ENCODE data around the gene RAPGEF1.

The RAPGEF1 gene

DNA sequence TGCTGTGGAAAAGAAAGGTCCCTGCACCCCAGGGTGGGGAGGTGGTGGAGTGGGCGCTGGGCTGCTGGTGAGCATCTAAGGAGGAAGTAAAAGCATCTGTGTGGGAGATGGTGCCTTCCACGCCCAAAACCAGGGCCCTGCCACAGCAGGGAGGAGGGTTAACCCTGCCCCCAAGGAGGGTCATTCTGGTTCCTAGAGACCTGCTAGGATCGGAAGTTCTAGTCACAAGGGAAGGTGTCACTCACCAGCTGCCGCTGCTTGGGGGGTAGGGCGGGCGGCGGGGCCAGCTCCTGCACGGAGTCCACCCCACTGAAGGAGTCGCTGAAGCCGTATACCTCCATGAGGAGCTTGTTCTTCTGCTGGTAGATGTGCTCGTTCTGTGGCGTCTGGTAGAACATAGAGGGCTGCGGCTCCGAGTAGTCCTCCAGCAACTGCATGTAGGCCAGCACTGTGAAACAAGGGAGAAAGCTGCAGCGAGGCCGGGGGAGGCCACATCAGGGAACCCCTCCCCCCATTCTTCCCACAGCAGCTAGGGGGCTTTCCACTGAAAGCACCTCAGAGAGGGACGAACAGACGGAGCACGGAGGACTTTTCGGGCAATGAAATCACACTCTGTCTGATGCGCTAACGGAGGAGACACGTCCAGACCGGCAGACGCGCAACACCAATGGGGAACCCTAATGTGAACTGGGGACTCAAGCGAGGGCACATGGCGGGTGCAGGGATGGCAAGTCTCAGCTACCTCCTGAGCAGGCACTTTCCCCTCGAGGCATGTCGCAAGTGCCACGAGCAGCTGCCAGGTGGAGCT lies 118.1 kb downstream of the RAPGEF1 start:
- DNase-seq = no peak

DNA sequence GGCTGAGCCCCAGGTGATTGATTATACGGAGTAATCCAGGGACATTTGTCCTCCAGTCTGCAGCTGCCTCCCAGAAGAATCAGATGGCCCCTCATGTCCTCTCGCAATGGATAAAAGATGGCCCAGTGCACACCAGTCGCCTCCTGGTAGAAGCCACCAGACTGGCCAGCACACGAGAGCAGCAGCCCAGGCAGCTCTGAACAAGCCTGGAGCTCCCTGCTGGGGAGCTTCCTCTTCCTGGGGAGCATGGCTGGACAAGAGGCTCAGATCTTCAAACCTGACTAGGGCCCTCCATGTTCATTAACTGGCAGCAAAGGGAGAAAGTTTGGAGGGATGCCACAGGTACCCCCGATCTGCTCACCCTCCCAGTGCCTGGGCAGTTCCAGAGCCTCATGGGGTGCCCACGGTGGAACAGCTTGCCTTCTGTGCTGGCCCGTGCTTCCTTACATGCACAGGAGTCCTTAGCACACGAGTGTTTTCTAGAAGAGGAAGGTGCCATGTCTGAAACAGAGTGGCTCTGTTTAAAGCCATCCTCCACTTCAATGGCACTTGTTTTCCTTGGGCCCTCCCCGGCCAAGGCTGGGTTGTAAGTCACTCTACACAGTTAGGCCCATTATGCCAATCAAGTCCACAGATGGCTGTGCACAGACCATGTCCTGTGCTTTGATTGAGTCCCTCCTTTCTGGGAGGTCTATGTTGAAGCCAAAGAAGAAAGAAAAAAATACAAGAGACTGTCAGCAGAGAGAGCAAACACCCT lies 118.9 kb downstream of the RAPGEF1 start:
- no peak for DNase-seq

DNA sequence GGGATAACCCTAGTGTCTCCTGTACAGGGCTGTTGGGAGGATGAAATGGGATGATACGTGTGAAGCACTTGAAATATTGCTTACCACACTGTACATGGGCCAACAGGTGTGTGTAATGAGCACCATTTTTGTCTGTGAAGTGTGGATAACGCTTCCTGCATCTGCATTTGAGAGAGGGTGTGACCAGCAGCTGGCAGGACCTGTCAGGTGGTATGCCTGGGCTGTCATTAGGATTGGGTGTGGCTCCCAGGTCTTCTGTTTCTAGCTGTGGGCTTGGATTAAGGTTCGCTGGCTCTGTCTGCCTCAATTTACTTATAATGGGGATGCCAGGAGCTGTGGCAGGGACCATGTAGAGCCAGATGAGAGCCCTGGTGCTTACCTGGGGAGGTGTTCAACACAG lies 120.2 kb downstream of the RAPGEF1 start:
- DNase-seq = no peak

DNA sequence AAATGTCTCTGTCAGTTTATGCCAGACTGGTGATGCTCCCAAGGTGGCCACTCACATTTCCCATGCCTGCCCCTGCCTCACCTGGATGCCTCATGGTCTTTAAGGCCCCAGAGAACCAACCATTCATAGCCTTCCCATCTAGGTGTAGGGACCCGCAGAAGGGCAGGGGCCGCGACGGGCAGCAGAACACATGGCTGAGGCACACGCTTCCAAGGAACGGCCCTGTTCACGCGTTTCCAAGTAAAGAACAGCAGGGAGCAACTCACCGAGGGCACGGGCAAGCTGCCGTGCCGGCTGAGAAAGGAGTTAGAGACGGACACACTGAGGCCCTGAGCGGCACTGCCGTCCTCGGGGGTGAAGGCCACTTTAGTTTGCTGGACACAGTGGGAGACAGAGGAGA lies 121.1 kb downstream of the RAPGEF1 start:
- no peak for DNase-seq

DNA sequence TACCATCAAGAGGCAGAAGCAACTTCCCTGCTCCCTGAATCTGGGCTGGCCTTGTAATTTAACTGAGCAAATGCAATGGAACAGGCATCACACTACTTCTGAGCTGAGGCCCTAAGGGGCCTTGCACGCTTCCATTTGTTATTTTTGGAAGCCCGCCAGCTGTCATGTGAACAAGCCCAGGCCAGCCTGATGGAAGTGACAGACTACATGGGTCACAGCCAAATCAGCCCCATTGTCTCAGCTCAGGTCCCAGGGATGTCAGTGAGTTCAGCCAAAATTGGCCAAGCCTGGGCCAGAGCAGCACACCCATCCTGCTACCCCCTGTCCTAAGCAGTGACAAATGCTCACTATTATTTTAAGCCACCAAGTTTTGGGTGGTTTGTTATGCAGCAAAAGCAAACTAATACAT lies 121.8 kb downstream of the RAPGEF1 start:
- DNase-seq = no peak

DNA sequence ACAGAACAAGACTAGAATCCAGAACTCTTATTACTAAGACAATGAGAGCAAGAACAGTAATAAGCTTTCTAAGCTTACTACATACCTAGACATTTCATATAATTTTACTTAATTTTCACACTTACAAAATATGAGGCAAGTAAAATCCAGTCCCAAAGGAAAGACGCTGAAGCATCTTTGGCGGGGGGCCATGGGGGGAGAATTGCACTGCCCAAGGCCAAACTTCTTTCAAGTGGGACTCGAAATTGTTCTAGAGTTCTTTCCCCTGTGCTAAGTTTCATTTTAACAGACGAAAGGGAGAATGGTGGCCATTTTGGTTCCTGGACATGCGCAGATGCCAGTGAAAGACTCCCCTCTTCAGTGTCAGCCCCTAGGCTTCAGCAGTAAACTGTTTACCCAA lies 122.3 kb downstream of the RAPGEF1 start:
- DNase-seq = no peak

DNA sequence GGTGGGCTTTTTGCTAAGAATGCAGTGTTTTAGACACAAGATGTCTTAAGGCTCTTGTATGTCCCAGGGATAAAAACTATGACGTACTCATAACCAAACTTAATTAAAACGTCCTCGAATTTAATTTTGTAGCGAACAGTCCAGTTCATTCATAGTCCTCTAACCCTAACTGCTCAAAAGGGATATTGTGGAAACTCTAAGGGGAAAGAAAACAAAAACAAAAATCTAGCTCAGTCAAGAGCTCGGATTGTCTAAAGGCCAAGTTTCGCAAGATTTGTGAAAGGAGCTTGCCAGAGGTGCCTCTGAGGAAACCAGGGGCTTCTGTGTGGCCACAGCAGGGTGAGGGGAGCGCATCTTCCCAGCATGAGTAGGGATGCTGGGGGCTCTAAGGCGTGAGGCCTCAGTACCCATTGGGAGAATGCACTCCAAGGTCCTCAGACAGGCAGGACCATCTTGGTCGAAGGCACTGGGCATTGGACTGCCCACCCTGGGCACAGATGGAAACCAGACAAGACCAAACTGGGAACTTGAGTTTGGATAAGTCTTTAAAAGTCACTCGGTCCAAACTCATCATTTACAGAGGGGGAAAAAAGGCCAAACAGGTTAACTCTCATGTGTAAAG lies 122.8 kb downstream of the RAPGEF1 start:
- no peak for DNase-seq

DNA sequence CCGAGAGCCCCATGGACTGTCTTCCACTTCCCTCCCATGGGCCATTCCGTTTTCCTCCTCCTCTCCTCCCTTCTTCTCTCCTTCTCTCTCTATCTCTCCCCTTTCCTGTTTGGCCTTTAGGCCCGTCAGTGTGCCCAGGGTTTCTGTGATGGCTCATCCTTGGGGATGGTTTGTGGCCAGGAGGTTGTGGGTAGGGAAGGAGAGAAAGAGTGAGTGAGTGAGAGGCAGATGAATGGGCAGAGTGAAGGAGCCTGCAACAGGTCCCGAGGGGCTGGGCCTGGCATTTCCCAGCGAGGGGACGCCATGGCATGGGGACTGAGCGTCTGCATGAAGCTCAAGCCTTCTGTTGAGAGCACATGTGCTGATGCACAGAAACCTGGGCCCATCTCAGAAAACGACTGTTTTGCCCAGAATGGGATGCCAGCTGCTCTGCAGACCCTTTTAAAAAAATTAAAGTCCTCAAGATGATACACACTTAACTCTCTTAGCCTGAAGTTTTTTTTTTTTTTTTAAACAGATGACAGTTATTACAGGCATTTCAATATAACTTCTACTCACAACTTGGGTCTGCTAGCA lies 125.4 kb downstream of the RAPGEF1 start:
- DNase-seq = no peak

DNA sequence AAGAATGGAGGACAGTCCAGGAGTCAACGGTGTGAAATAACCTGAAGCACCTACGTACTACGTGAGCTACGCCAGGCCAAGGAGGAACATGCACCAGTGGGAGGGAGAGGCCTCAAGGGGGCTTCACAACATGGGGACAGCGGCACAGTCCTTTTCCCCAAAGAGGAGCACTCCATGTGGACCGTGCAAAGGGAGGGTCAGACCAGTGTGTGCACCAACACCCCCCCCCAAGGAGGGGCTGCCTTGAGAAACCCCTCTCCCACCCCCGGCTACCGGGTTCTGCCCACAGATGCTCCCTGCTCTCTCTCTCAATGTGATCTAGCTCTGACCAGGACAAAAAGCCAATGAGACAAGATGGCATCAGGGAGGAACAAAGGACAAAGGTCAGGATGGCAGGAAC lies 126.0 kb downstream of the RAPGEF1 start:
- no peak for DNase-seq

DNA sequence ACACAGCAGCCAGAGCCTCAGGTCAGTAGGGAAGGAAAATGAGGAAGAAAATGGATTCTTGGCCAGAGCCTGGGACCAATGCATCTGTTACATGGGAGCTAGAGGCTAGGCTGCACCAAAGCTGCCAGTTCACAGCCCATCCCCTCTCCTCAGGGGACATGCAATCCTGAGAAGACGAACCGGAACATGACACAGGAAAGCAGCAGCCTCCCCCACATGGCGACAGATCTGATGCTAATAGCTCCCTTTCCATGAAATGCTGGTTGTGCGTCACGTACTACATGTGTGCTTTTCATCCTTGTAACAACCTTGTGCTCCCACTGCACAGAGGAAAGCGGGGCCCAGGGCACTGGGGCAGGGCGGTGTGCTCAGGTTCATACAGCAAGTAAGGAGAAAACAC lies 127.0 kb downstream of the RAPGEF1 start:
- no peak for DNase-seq

DNA sequence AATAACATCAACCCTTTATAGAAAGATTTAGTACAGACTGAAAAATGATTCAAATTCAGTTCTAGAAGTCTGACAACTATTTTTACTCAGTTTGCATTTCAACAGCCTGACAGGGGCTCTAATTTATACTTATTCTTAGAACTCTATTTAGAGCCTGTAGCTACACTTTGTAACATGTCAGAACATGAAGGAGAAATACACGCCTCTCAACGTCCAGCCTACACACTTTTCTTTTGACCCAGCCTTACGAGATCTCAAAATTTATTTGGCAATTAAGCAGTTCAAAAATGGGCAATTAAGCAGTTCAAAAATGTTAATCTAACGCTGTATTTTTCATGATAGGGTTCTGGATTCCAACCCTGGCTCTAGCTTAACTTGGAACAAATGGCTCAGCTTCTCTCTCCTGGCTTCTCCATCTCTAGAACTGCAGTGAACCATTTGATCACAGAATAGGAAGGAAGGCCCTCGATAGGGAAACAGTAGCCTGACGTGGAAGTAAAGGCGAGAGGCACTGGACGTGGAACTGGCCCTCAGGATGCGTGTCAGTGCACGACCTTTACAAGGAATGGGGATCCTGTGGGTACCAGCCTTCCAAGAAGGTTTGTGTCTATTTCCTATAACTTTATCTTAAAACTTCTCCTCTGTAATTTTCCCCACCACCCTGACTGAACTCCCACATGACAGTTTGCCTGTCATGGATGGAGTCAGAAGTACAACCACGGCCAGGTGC lies 128.1 kb downstream of the RAPGEF1 start:
- no peak for DNase-seq

DNA sequence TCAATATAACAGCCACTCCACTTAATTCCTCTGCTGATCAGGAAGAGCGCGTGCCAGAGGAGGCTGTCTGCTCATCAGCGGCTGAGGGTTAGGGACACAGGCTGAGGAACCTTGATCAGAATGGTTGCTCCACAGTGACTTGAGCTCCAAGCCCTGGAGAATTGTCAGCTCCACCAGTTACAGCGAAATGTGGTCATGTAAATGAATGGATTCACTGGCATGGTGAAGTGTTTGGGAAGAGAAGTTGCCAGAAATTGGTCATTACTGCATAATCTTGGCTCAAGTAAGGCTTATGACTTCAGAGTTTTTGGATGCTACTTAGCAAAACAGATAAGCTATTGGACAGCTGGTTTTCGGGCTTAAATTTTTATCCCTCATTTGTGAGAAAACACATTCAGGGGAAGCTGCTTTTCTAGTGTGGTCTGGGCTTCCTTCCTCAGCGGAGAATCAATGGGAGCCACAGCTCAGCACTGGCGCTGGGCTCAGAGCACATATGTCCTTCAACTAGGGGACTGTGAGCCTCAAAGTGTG lies 129.6 kb downstream of the RAPGEF1 start:
- no peak for DNase-seq

DNA sequence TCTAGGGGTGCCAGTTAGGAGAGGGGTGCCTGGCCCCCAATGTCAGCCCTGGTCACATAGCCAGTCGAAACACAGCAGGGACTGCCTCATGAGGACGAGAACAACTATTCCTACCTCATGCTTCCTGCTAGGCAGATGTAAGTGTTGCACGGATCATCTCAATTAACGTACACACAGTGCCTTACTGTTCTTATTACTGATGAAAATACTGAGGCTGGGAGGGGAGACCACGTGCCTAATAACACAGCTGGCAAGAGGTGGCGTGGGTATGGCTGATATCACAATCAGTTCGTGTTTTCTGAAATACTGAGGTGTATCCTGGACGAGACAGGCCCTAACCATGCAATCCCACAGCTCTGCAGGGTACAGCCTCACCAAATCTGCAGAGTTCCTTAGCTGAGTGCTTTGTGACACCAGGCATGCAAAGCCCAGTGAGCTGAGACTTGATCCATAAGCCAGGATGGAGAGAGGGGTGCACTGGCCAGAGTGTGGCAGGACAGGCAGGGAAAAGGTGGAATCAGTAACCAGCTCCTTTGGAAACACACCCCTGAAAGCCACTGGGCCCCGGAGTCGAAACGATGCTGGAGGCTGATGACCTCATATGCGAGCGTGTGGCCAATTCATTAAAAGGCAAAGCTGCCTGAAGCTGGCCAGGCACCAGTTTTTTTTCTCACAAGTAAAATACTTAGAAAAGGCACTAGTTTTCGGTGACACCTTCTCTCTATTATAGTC lies 130.6 kb downstream of the RAPGEF1 start:
- no peak for DNase-seq

DNA sequence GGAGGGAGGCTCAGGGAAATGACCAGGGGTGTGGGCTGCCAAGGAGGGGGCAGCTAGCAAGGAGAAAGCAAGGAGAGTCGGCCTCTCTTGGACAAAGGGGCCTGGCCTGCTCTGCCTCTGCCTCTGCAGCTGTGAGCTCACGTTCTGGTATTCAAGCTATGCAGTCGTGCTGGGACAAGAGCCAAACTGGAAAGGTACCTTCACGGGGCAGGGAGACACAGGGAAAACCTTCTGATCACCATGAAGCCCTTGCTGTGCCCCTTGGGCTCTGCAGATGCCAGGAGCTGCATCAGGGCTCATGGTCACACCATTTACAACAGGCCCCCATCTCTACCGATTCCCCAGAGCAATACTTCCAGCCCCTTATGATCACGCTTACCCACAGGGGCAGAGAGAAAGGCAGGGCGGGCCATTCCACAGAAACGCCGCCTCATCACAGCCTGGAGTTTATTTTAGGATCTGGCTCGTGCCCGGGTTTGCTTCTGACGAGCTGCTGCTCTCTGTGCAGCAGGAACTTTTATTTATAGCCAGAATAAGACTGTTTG lies 131.3 kb downstream of the RAPGEF1 start:
- no peak for DNase-seq

DNA sequence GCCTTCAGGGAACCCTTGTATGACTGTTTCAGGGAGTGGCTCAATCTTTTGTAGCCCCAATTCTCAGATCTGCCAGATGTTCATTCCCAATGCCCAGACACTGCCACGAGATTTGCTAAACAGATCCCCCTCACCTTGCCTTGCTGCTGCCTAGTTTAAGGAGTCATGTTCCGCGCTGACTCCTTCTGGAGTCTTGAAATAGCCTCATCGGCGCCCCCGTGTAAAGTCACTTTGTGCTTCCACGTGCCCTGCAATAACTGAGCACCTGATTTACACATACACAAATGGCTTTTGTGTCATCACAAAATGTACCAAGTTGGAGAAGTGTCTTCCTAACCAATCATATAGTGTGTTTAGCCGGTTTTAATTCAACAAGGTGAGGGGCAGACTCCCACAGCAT lies 132.3 kb downstream of the RAPGEF1 start:
- DNase-seq = no peak

DNA sequence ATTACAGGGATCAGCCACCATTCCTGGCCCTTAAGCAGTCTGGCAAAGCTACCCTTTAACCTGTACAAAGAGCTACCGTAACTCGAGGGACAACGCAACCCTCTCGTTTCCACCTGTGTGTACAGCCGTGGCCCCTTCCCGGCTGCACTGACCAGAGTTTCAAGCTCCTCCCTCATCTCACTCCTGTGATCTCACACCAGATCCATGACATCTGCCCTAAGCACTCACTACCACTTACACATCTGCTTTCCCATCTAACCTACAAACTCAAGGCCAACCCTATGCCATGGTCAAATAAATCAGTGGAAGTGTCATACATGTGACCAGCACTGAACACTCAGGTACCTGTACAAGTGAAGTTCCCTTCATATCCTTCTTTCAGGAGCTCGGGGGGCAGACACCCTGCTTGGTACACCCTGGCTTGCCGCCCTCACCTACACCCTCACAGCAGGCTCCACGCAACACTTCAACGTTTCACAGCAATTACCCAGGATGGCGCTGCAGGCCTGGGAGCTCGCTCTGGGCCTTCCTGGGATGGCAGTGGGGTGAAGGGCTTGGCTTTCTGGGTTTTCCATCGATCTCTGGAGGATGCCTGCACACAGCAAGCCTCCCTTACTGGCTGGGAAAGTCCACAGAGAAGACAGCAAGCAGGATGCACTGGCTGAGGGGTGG lies 132.8 kb downstream of the RAPGEF1 start:
- no peak for DNase-seq

DNA sequence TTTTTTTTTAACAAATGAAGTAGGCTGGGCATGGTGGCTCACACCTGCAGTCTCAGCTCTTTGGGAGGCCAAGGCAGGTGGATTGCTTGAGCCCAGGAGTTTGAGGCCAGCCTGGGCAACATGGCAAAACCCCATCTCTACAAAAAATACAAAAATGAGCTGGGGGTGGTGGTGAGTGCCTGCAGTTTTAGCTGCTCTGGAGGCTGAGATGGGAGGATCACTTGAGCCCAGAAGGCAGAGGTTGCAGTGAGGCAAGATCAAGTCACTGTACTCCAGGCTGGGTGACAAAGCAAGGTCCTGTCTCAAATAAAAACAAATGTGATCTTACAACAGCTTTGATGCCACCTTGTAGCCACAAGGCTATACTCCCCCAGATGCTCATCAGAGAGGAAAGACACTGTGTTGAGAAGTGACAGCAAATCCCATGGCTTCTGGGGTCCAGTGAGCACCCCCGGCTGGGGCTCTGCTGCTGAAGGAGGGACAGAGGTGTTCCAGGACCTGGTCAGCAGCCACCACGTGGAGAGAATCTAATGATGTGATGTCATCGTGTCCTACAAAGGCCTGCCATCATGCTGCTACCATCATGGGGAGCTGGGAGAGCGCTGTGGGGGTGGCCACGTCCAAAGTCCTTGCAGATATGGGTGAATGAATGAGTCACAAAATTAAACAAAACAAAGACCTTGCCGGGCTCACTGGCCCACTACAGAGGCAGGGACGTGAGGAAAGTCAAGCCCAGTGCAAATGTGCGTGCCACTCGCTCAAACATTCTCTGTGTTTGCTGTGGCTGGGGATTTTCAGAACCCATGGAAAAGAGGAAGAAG lies 133.9 kb downstream of the RAPGEF1 start:
- no peak for DNase-seq

DNA sequence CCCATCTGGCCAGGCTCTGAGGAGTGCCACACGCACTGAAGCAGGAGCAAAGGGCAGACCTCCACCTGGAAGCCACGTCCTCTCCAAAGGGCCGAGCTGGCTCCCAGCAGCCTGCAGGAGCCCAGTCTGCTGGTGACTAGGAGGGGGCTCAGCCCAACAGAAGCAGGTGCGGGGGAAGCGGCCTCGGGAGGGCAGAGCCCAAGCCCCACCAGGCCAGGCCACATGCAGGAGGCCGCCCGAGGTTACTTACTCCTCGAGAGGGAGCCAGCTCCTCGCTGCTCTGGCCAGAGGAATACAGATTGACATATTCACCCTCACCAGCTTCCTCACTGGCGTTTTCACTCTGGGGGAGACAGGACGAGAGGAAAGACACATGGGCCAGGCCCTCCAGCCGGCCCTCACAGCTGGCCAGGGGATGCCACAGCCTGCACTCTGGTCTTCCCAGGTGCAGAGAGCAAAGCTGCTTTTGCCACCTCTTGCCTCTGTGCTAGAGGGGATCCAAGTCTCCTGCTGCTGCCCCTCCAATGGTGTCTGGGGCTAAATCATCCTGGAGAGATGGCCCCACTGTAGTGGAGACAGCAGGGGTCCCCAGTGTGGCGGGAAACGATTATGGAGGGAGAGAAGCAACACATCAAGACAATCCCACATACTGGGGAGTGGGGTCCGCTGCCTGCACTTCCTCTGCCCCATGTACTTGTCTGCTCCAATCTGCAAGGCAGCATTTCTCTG lies 136.0 kb downstream of the RAPGEF1 start:
- DNase-seq = no peak

DNA sequence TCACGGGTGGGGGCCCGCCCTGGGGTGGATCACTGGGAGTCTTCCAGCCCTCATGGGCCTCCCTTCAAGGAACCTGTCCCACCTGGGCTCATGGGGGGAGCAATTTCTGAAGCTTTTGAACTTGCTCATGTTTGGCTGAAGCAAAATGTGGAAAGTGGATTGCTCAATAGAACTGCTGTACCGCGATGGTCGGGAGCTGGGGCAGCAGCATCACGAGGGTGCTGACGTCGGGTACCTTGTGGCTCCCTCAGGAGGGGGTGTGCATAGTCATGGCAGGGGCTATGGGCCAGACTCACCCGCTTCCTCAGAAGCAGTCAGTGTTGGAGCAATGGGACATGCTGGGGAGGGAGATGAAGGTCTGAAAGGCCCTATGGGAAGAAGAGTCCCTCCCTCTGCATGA lies 136.7 kb downstream of the RAPGEF1 start:
- DNase-seq = no peak
